GM23338 (cell line): Measurements from ENCODE around the gene IMMP2L. TPM values are rescaled to one million over a fixed set of nuclear protein-coding genes. Genes with fewer than 3 reads are reported as not detected.

ENCODE experiments used
- ATAC-seq: fragments of 200-7000 bp; cut with Tn5 transposase; 3 replicates; pipeline ENCODE4 v1.9.1; 2020
- DNase-seq: peaks from one replicate; pipeline ENCODE4 v3.0.0-alpha.2; 2015; ENCODE audit warnings: low spot score
- H2AFZ ChIP-seq: fragments of 200-600 bp; sonication (generic); 2 replicates; pipeline ENCODE4 v1.8.0; 2016; ENCODE audit warnings: antibody characterized with exemption, mild to moderate bottlenecking, moderate library complexity
- H3F3A ChIP-seq: fragments of 200-600 bp; sonication (generic); replicated peaks from 2 replicates; pipeline ENCODE4 v1.8.0; 2017; ENCODE audit warnings: antibody characterized with exemption, mixed run types, low read depth
- H3K27ac ChIP-seq: fragments of 200-600 bp; sonication (generic); 2 replicates; pipeline ENCODE4 v1.6.1; 2016; ENCODE audit warnings: low read depth
- H3K27me3 ChIP-seq: fragments of 200-600 bp; sonication (generic); 2 replicates; pipeline ENCODE4 v1.8.0; 2016; ENCODE audit warnings: mild to moderate bottlenecking, mixed run types, moderate library complexity; ENCODE audit not compliant: insufficient read depth
- H3K36me3 ChIP-seq: fragments of 200-600 bp; sonication (generic); 2 replicates; pipeline ENCODE4 v1.8.0; 2016; ENCODE audit warnings: mild to moderate bottlenecking; ENCODE audit not compliant: insufficient read depth
- H3K4me1 ChIP-seq: fragments of 200-600 bp; sonication (generic); 2 replicates; pipeline ENCODE4 v1.8.0; 2016; ENCODE audit warnings: mild to moderate bottlenecking, moderate library complexity; ENCODE audit not compliant: insufficient read depth
- H3K4me2 ChIP-seq: fragments of 200-600 bp; sonication (generic); 2 replicates; pipeline ENCODE4 v1.7.1; 2017; ENCODE audit warnings: mixed run types
- H3K4me3 ChIP-seq: fragments of 200-600 bp; sonication (generic); 2 replicates; pipeline ENCODE4 v1.6.1; 2016; ENCODE audit warnings: mixed run types
- H3K79me2 ChIP-seq: fragments of 200-600 bp; sonication (generic); replicated peaks from 2 replicates; pipeline ENCODE4 v1.8.0; 2017; ENCODE audit warnings: mild to moderate bottlenecking; ENCODE audit not compliant: insufficient read depth
- H3K9me2 ChIP-seq: fragments of 200-600 bp; sonication (generic); 2 replicates; pipeline ENCODE4 v1.8.0; 2017; ENCODE audit not compliant: insufficient read depth
- H4K20me1 ChIP-seq: fragments of 200-600 bp; sonication (generic); replicated peaks from 2 replicates; pipeline ENCODE4 v1.8.0; 2017; ENCODE audit warnings: mild to moderate bottlenecking; ENCODE audit not compliant: insufficient read depth
- H3K27ac Mint-ChIP-seq: 2 replicates; pipeline ENCODE4 v1.8.0; 2020; ENCODE audit warnings: inconsistent platforms, mild to moderate bottlenecking, moderate library complexity, mixed read lengths
- H3K27me3 Mint-ChIP-seq: 3 replicates; pipeline ENCODE4 v1.8.0; 2022; ENCODE audit warnings: low read depth, mild to moderate bottlenecking, moderate library complexity, mixed read lengths, inconsistent platforms; ENCODE audit not compliant: insufficient read depth, poor library complexity
- H3K36me3 Mint-ChIP-seq: 3 replicates; pipeline ENCODE4 v1.8.0; 2021; ENCODE audit warnings: low read depth, mild to moderate bottlenecking, inconsistent platforms, moderate library complexity, mixed read lengths
- H3K4me1 Mint-ChIP-seq: 3 replicates; pipeline ENCODE4 v1.8.0; 2020; ENCODE audit warnings: mild to moderate bottlenecking, inconsistent platforms, mixed read lengths
- H3K4me3 Mint-ChIP-seq: 3 replicates; pipeline ENCODE4 v1.8.0; 2021; ENCODE audit warnings: moderate library complexity, mild to moderate bottlenecking, inconsistent platforms, mixed read lengths
- H3K9me3 Mint-ChIP-seq: 3 replicates; pipeline ENCODE4 v1.8.0; 2020; ENCODE audit warnings: moderate library complexity, mild to moderate bottlenecking, inconsistent platforms, mixed read lengths
- CREB1 ChIP-seq: fragments of 250-450 bp; sonication (Bioruptor Pico); IDR thresholded peaks from 2 replicates; pipeline ENCODE4 v1.5.0; 2020; ENCODE audit warnings: low read depth, mild to moderate bottlenecking, moderate library complexity
- CTCF ChIP-seq, 2 experiments: fragments of 200-600 bp in 1 of 2; sonication (generic) in 1 of 2; conservative IDR thresholded peaks; 2 replicates each; pipeline versions ENCODE4 v1.5.1 to v1.6.1; 2016 to 2017; ENCODE audit warnings: antibody characterized with exemption in 2 of 2, low read depth in 2 of 2, mild to moderate bottlenecking in 2 of 2, moderate library complexity in 1 of 2
- EZH2 ChIP-seq: fragments of 200-600 bp; sonication (generic); IDR thresholded peaks from one replicate; pipeline ENCODE4 v1.8.0; 2017; ENCODE audit warnings: antibody characterized with exemption, mild to moderate bottlenecking, low read depth; ENCODE audit not compliant: unreplicated experiment
- EZH2phosphoT487 ChIP-seq: fragments of 200-600 bp; sonication (generic); IDR thresholded peaks from one replicate; pipeline ENCODE4 v1.8.1; 2018; ENCODE audit warnings: antibody characterized with exemption; ENCODE audit not compliant: unreplicated experiment
- NANOG ChIP-seq: IDR thresholded peaks from 2 replicates; pipeline ENCODE4 v1.6.1; 2016; ENCODE audit warnings: antibody characterized with exemption, borderline replicate concordance
- POLR2AphosphoS5 ChIP-seq: IDR thresholded peaks from 2 replicates; pipeline ENCODE4 v1.6.1; 2016; ENCODE audit warnings: antibody characterized with exemption, low read depth
- REST ChIP-seq: IDR thresholded peaks from one replicate; pipeline ENCODE4 v1.6.1; 2018; ENCODE audit warnings: antibody characterized with exemption; ENCODE audit not compliant: unreplicated experiment
- STAT1 ChIP-seq: IDR thresholded peaks from one replicate; pipeline ENCODE4 v1.6.1; 2016; ENCODE audit warnings: antibody characterized with exemption; ENCODE audit not compliant: unreplicated experiment
- ZNF114 ChIP-seq: fragments of 250-450 bp; sonication (Bioruptor Pico); IDR thresholded peaks from 2 replicates; pipeline ENCODE4 v1.5.0; 2020; ENCODE audit warnings: mild to moderate bottlenecking, moderate library complexity
- ZNF331 ChIP-seq: fragments of 250-450 bp; sonication (Bioruptor Pico); IDR thresholded peaks from 2 replicates; pipeline ENCODE4 v1.5.0; 2020; ENCODE audit warnings: low read depth, mild to moderate bottlenecking, moderate library complexity
- polyA plus RNA-seq: library from polyadenylated mRNA; unstranded; fragments of >200 nt; fragmentation: Nextera tagmentation; extraction: Ambion mirVana; gene quantifications from 2 replicates; pipeline ENCODE4 v1.2.1, GENCODE V29; 2016
- total RNA-seq: library from RNA; depleted of rRNA; stranded (reverse); fragments of >200 nt; shearing (Covaris generic); gene quantifications from 2 replicates; pipeline ENCODE4 v1.2.3, GENCODE V29; 2014

IMMP2L gene
- total and polyA plus RNA-seq, 2 experiments from 2014 or later: 7.3 to 14.0 TPM

- Mint-ChIP-seq H3K36me3 (no peaks in the 10 kb centered on the region), H3K4me3 (no peak overlapping the region), H3K27me3 (no peaks in the 10 kb centered on the region), H3K27ac (no peak overlapping the region), H3K4me1 (peaks cover 3% of the 10 kb centered on the region; the same call in 2 of the 3 replicates), H3K9me3 (no peaks in the 10 kb centered on the region)
- H3K36me3 ChIP-seq: no peaks in the 10 kb centered on the region
- TF ChIP-seq CTCF (conservative IDR thresholded peaks at IDR 0.05; ENCODE audit: low read depth in 2 of 2) (no peak), POLR2AphosphoS5 (no peak), STAT1 (no peak), REST (no peak), NANOG (no peak), ZNF331 (CRISPR knock-in tag) (no peak), EZH2 (no peak), ZNF114 (CRISPR knock-in tag) (no peak), EZH2phosphoT487 (no peak)
- H3K9me2 ChIP-seq: no peaks in the 10 kb centered on the region
- H4K20me1 ChIP-seq: no peaks in the 10 kb centered on the region
- no peaks in the 10 kb centered on the region for H3K27me3 ChIP-seq
- no peak overlapping the region for H3K4me2 ChIP-seq
- no peak overlapping the region for H2AFZ ChIP-seq
- no peak overlapping the region for H3K27ac ChIP-seq
- H3K79me2 ChIP-seq: no peaks in the 10 kb centered on the region
- no peaks in the 10 kb centered on the region for H3F3A ChIP-seq
- ATAC-seq: no peak
- peaks cover 8% of the 10 kb centered on the region; the same call in 1 of the 2 replicates for H3K4me1 ChIP-seq
- no peak for DNase-seq
- no peak overlapping the region for H3K4me3 ChIP-seq
Measured at GRCh38 chr7:111330235-111330523, 232.1 kb downstream of the IMMP2L start.

GRCh38 chr7:111329367-111330234 lies 232.7 kb downstream of the IMMP2L start:
- Mint-ChIP-seq H3K27me3 (no peaks in the 10 kb centered on the region), H3K27ac (no peak overlapping the region), H3K36me3 (no peaks in the 10 kb centered on the region), H3K4me3 (no peak overlapping the region), H3K9me3 (no peaks in the 10 kb centered on the region), H3K4me1 (peaks cover 3% of the 10 kb centered on the region; the same call in 2 of the 3 replicates)
- no peaks in the 10 kb centered on the region for H3K36me3 ChIP-seq
- ATAC-seq (no peak), DNase-seq (peak; percentile 5)
- no peak for TF ChIP-seq CREB1 (CRISPR knock-in tag)
- peak in 1 of 2 experiments; percentile 47; a peak in 3 of 4 replicates for TF ChIP-seq CTCF (conservative IDR thresholded peaks at IDR 0.05; ENCODE audit: low read depth in 2 of 2)
- H2AFZ ChIP-seq: no peak overlapping the region
- no peaks in the 10 kb centered on the region for H3F3A ChIP-seq
- H3K4me2 ChIP-seq: no peak overlapping the region
- H3K79me2 ChIP-seq: no peaks in the 10 kb centered on the region
- H3K4me1 ChIP-seq: peaks cover 8% of the 10 kb centered on the region; the same call in 1 of the 2 replicates
- no peaks in the 10 kb centered on the region for H3K9me2 ChIP-seq
- no peaks in the 10 kb centered on the region for H3K27me3 ChIP-seq
- no peaks in the 10 kb centered on the region for H4K20me1 ChIP-seq
- H3K4me3 ChIP-seq: no peak overlapping the region
- H3K27ac ChIP-seq: no peak overlapping the region
